H1 (cell line): ENCODE data around the gene ADAMTS14.

Experiments used
- ASH2L ChIP-seq: fragments of 200-600, 300-600 bp; sonication (generic); IDR thresholded peaks from one replicate; pipeline ENCODE4 v1.7.1; 2017; ENCODE audit warnings: low read length
- CTCF ChIP-seq, 3 experiments: IDR thresholded peaks; 1 replicate in 2 of 3; 2 replicates in 1 of 3; pipeline versions ENCODE4 v1.5.1 to v1.6.1; 2011; ENCODE audit warnings: low read length in 3 of 3, mild to moderate bottlenecking in 3 of 3, inconsistent platforms in 2 of 3, low read depth in 1 of 3, moderate library complexity in 1 of 3; ENCODE audit not compliant: insufficient read depth in 1 of 3; ENCODE audit errors: control extremely low read depth in 1 of 3
- EP300 ChIP-seq, 2 experiments: IDR thresholded peaks; 1 replicate in 1 of 2; 2 replicates in 1 of 2; pipeline ENCODE4 v1.6.1; 2011 to 2012; ENCODE audit warnings: low read depth in 2 of 2, low read length in 2 of 2, mild to moderate bottlenecking in 2 of 2, borderline replicate concordance in 1 of 2, inconsistent platforms in 1 of 2, moderate library complexity in 1 of 2
- EZH2 ChIP-seq: fragments of 200-600 bp; sonication (generic); IDR thresholded peaks from 2 replicates; pipeline ENCODE4 v1.7.1; 2012; ENCODE audit warnings: low read depth, mild to moderate bottlenecking, moderate library complexity, low read length, inconsistent platforms; ENCODE audit not compliant: severe bottlenecking
- FOSL1 ChIP-seq: IDR thresholded peaks from 2 replicates; pipeline ENCODE4 v1.6.1; 2011; ENCODE audit warnings: mild to moderate bottlenecking, low read depth, low read length, moderate library complexity; ENCODE audit not compliant: insufficient read depth
- KDM5A ChIP-seq: fragments of 200-600 bp; IDR thresholded peaks from 2 replicates; pipeline ENCODE4 v1.7.1; 2012; ENCODE audit warnings: mild to moderate bottlenecking, low read length, inconsistent platforms, mixed read lengths
- PHF8 ChIP-seq: fragments of 200-600 bp; sonication (generic); conservative IDR thresholded peaks from 2 replicates; pipeline ENCODE4 v1.7.1; 2012; ENCODE audit warnings: low read depth, mild to moderate bottlenecking, inconsistent platforms, low read length, moderate library complexity
- POLR2A ChIP-seq, 2 experiments: IDR thresholded peaks; 1 replicate in 1 of 2; 2 replicates in 1 of 2; pipeline ENCODE4 v1.6.1; 2011; ENCODE audit warnings: low read depth in 2 of 2, low read length in 2 of 2, mild to moderate bottlenecking in 2 of 2; ENCODE audit errors: control extremely low read depth in 1 of 2
- POLR2AphosphoS5 ChIP-seq: IDR thresholded peaks from 2 replicates; pipeline ENCODE4 v1.6.1; 2011; ENCODE audit warnings: low read depth, low read length
- RAD21 ChIP-seq, 2 experiments: IDR thresholded peaks in 1 of 2; conservative IDR thresholded peaks in 1 of 2; 2 replicates each; pipeline ENCODE4 v1.6.1; 2011; ENCODE audit warnings: low read depth in 2 of 2, low read length in 2 of 2, improper control_type of control experiment in 1 of 2, inconsistent platforms in 1 of 2, mild to moderate bottlenecking in 1 of 2, moderate library complexity in 1 of 2
- RFX5 ChIP-seq: IDR thresholded peaks from 2 replicates; pipeline ENCODE4 v1.6.1; 2011; ENCODE audit warnings: low read depth, low read length, improper control_type of control experiment, borderline replicate concordance
- ZNF274 ChIP-seq: IDR thresholded peaks from 2 replicates; pipeline ENCODE4 v1.7.0; 2012; ENCODE audit warnings: low read length, borderline replicate concordance; ENCODE audit errors: extremely low read depth

- TF ChIP-seq CTCF (IDR thresholded peaks at IDR 0.05; ENCODE audit: control extremely low read depth in 1 of 3, insufficient read depth in 1 of 3, low read depth in 1 of 3, low read length in 3 of 3) (no peak), EZH2 (no peak), RAD21 (IDR thresholded peaks at IDR 0.05 in 1 of 2, conservative IDR thresholded peaks at IDR 0.05 in 1 of 2; ENCODE audit: low read depth in 2 of 2, low read length in 2 of 2) (no peak), RFX5 (no peak), POLR2A (IDR thresholded peaks at IDR 0.05; ENCODE audit: control extremely low read depth in 1 of 2, low read depth in 2 of 2, low read length in 2 of 2) (no peak), PHF8 (no peak), ASH2L (no peak), POLR2AphosphoS5 (no peak), EP300 (IDR thresholded peaks at IDR 0.05; ENCODE audit: borderline replicate concordance in 1 of 2, low read depth in 2 of 2, low read length in 2 of 2) (no peak), FOSL1 (no peak), KDM5A (no peak), ZNF274 (no peak)
Measured at GRCh38 chr10:70629338-70629737, 43.0 kb upstream of the ADAMTS14 start.
